Endothelial cell of umbilical vein (primary cell): ENCODE measurements around the gene LPP.

Experiments
- EZH2 ChIP-seq: IDR thresholded peaks from 2 replicates; pipeline ENCODE4 v1.6.1; 2012; ENCODE audit warnings: borderline replicate concordance, low read depth, mild to moderate bottlenecking, moderate library complexity, low read length, inconsistent platforms; ENCODE audit not compliant: severe bottlenecking
- FOS ChIP-seq: IDR thresholded peaks from 2 replicates; pipeline ENCODE4 v1.6.1; 2011; ENCODE audit warnings: mild to moderate bottlenecking, low read length, moderate library complexity, borderline replicate concordance; ENCODE audit not compliant: insufficient read depth
- GATA2 ChIP-seq: IDR thresholded peaks from 2 replicates; pipeline ENCODE4 v1.7.0; 2011; ENCODE audit warnings: low read depth, mild to moderate bottlenecking, moderate library complexity, mixed read lengths, low read length; ENCODE audit not compliant: insufficient read length, insufficient read depth
- POLR2A ChIP-seq: IDR thresholded peaks from 2 replicates; pipeline ENCODE4 v1.6.1; 2012; ENCODE audit warnings: low read depth, mild to moderate bottlenecking, control low read depth, low read length
- TF ChIP-seq, protein P1 (sequence below), 2 donors: IDR thresholded peaks; 1 replicate in 1 of 2; 2 replicates in 1 of 2; pipeline ENCODE4 v1.5.1; 2011; ENCODE audit warnings: low read length in 2 of 2, mild to moderate bottlenecking in 2 of 2, moderate library complexity in 2 of 2, control low read depth in 1 of 2, inconsistent platforms in 1 of 2, low read depth in 1 of 2; ENCODE audit not compliant: insufficient read depth in 1 of 2; ENCODE audit errors: extremely low read depth in 1 of 2

DNA sequence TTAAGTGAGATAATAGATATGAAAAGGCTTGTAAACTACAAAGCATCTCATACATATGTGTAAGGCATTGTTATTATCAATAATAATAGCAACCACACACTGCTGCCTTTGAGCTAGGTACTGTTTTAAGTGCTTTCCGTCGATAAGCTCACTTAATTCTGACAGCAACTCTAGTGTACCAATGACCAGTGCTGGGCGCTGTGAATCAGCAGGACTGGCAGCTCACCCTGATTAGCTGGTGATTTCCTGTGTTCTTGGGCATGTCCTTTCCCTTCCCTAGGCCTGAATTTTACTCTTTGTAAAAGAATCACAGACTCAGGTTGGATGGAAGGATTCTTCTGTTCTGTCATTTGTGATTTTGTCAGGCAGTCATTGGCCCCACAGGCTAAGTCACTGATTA, 215.6 kb downstream of the LPP start:
- TF ChIP-seq, protein P1, sequence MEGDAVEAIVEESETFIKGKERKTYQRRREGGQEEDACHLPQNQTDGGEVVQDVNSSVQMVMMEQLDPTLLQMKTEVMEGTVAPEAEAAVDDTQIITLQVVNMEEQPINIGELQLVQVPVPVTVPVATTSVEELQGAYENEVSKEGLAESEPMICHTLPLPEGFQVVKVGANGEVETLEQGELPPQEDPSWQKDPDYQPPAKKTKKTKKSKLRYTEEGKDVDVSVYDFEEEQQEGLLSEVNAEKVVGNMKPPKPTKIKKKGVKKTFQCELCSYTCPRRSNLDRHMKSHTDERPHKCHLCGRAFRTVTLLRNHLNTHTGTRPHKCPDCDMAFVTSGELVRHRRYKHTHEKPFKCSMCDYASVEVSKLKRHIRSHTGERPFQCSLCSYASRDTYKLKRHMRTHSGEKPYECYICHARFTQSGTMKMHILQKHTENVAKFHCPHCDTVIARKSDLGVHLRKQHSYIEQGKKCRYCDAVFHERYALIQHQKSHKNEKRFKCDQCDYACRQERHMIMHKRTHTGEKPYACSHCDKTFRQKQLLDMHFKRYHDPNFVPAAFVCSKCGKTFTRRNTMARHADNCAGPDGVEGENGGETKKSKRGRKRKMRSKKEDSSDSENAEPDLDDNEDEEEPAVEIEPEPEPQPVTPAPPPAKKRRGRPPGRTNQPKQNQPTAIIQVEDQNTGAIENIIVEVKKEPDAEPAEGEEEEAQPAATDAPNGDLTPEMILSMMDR (IDR thresholded peaks at IDR 0.05; ENCODE audit: extremely low read depth in 1 of 2, insufficient read depth in 1 of 2, low read depth in 1 of 2, low read length in 2 of 2), result no peak
- no peak for TF ChIP-seq POLR2A
- TF ChIP-seq GATA2, result no peak
- no peak for TF ChIP-seq FOS
- no peak for TF ChIP-seq EZH2
